GM23338 (cell line): ENCODE data around the gene KCNJ4.

Experiments used
- CREB1 ChIP-seq: fragments of 250-450 bp; sonication (Bioruptor Pico); IDR thresholded peaks from 2 replicates; pipeline ENCODE4 v1.5.0; 2020; ENCODE audit warnings: low read depth, mild to moderate bottlenecking, moderate library complexity
- CTCF ChIP-seq, 2 experiments: fragments of 200-600 bp in 1 of 2; sonication (generic) in 1 of 2; conservative IDR thresholded peaks; 2 replicates each; pipeline versions ENCODE4 v1.5.1 to v1.6.1; 2016 to 2017; ENCODE audit warnings: antibody characterized with exemption in 2 of 2, low read depth in 2 of 2, mild to moderate bottlenecking in 2 of 2, moderate library complexity in 1 of 2
- EZH2 ChIP-seq: fragments of 200-600 bp; sonication (generic); IDR thresholded peaks from one replicate; pipeline ENCODE4 v1.8.0; 2017; ENCODE audit warnings: antibody characterized with exemption, mild to moderate bottlenecking, low read depth; ENCODE audit not compliant: unreplicated experiment
- EZH2phosphoT487 ChIP-seq: fragments of 200-600 bp; sonication (generic); IDR thresholded peaks from one replicate; pipeline ENCODE4 v1.8.1; 2018; ENCODE audit warnings: antibody characterized with exemption; ENCODE audit not compliant: unreplicated experiment
- JUNB ChIP-seq: IDR thresholded peaks from one replicate; pipeline ENCODE4 v1.6.1; 2016; ENCODE audit warnings: antibody characterized with exemption; ENCODE audit not compliant: unreplicated experiment
- NANOG ChIP-seq: IDR thresholded peaks from 2 replicates; pipeline ENCODE4 v1.6.1; 2016; ENCODE audit warnings: antibody characterized with exemption, borderline replicate concordance
- POLR2AphosphoS5 ChIP-seq: IDR thresholded peaks from 2 replicates; pipeline ENCODE4 v1.6.1; 2016; ENCODE audit warnings: antibody characterized with exemption, low read depth
- ZNF331 ChIP-seq: fragments of 250-450 bp; sonication (Bioruptor Pico); IDR thresholded peaks from 2 replicates; pipeline ENCODE4 v1.5.0; 2020; ENCODE audit warnings: low read depth, mild to moderate bottlenecking, moderate library complexity

DNA sequence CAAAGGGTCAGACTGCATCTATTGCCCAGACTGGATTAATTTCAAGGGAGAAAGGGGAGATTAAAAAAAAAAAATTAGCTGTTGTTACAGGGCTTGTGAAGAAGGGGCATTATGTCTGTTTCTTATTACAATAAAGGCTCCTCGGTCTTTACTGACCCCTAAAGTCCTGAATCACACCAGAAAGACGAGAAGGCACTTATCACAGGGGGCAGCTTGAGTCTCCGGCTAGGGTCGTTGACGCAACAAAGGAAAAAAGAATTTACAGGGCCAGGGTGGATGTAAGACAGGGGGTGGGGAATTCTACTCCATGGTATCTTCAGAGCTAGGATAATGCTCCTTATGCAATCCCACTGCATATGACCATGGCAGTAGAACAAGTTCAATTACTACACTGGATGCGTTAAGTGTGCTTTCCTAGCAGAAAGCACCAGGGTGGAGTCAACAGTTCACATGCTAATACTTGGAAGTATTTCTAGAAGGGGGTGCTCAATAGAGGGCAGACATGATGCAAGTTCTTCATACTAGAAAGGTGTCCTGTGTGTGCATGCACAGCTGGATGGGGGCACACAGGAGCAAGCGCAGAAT lies 34.7 kb upstream of the KCNJ4 start:
- no peak for TF ChIP-seq CTCF (conservative IDR thresholded peaks at IDR 0.05; ENCODE audit: low read depth in 2 of 2)
- TF ChIP-seq POLR2AphosphoS5: no peak
- no peak for TF ChIP-seq JUNB
- TF ChIP-seq EZH2: no peak
- TF ChIP-seq ZNF331 (CRISPR knock-in tag): no peak
- no peak for TF ChIP-seq EZH2phosphoT487
- TF ChIP-seq CREB1 (CRISPR knock-in tag): no peak
- no peak for TF ChIP-seq NANOG
